ENCODE results near the gene SMYD3. TPM values are rescaled to one million over a fixed set of nuclear protein-coding genes. Genes with fewer than 3 reads are reported as not detected.

Gene SMYD3
- total and polyA plus RNA-seq, 9 of the 15 experiments (the other 6 are each of a cell fraction or from before 2014, with no cell fraction given): 128 to 440 (median 197) TPM

- intact Hi-C loops (cut with micrococcal nuclease) (no loop called here), in situ Hi-C loops (cut with MboI) (no loop called here)
- WGBS (ENCODE audit: insufficient coverage, low coverage, missing lambda C conversion rate): 93% methylated on average over 8 of the region's 8 CpGs
- BruUV-seq (replicated peaks): no TSS peak
- no peak overlapping the region for H3K4me2 ChIP-seq (ENCODE audit: insufficient read depth, low read length)
- H3K9ac ChIP-seq (ENCODE audit: insufficient read depth in 1 of 2, low read depth in 2 of 2, low read length in 2 of 2): no peak overlapping the region
- 0 out of 3 replicates have a peak, but pooled peaks cover 2% of the 10 kb centered on the region for H3K79me2 ChIP-seq (ENCODE audit: control insufficient read depth, insufficient read depth, low read length)
- no peaks in the 10 kb centered on the region for H4K20me1 ChIP-seq (replicated peaks; ENCODE audit: control insufficient read depth, insufficient read depth, low read length)
- H2AFZ ChIP-seq (ENCODE audit: low read depth, low read length): no peak overlapping the region
- ChIA-PET CTCF (ENCODE audit: low intra/inter-chr PET ratio) (no interaction called here), POLR2A (no interaction called here)
- H3K36me3 ChIP-seq (ENCODE audit: control insufficient read depth, insufficient read depth, low read length): peaks cover 65% of the 10 kb centered on the region
- no peak overlapping the region for H3K27ac ChIP-seq (ENCODE audit: extremely low read depth, low read depth, low read length)
- no peaks in the 10 kb centered on the region for H3K9me3 ChIP-seq (replicated peaks; ENCODE audit: control insufficient read depth, insufficient read depth, low read depth, low read length)
- no peak for DNase-seq (ENCODE audit: extremely low read depth in 1 of 4, low spot score in 3 of 4)
- H3K4me1 ChIP-seq (replicated peaks in 1 of 2; ENCODE audit: control insufficient read depth in 2 of 2, insufficient read depth in 2 of 2, low read length in 2 of 2): no peaks in the 10 kb centered on the region
- no peak for FAIRE-seq
- no peaks in the 10 kb centered on the region for H3K9me1 ChIP-seq (ENCODE audit: control insufficient read depth, insufficient read depth, low read length)
- H3K27me3 ChIP-seq (ENCODE audit: control insufficient read depth in 2 of 2, insufficient read depth in 2 of 2, low read length in 2 of 2): no peaks in the 10 kb centered on the region
- no peak overlapping the region for H3K4me3 ChIP-seq
- no peak for ATAC-seq
- TF ChIP-seq, protein P1, sequence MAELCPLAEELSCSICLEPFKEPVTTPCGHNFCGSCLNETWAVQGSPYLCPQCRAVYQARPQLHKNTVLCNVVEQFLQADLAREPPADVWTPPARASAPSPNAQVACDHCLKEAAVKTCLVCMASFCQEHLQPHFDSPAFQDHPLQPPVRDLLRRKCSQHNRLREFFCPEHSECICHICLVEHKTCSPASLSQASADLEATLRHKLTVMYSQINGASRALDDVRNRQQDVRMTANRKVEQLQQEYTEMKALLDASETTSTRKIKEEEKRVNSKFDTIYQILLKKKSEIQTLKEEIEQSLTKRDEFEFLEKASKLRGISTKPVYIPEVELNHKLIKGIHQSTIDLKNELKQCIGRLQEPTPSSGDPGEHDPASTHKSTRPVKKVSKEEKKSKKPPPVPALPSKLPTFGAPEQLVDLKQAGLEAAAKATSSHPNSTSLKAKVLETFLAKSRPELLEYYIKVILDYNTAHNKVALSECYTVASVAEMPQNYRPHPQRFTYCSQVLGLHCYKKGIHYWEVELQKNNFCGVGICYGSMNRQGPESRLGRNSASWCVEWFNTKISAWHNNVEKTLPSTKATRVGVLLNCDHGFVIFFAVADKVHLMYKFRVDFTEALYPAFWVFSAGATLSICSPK (IDR thresholded peaks at IDR 0.05; ENCODE audit: borderline replicate concordance): no peak
- no peak for TF ChIP-seq NR2F6 (CRISPR knock-in tag; IDR thresholded peaks at IDR 0.05)
- TF ChIP-seq CGGBP1 (CRISPR knock-in tag; IDR thresholded peaks at IDR 0.05): no peak
- TF ChIP-seq SMARCC2 (IDR thresholded peaks at IDR 0.05; ENCODE audit: low read depth): no peak
- TF ChIP-seq RBM22 (IDR thresholded peaks at IDR 0.05; ENCODE audit: low read depth, low read length, poor library complexity, severe bottlenecking): no peak
- TF ChIP-seq SOX6 (IDR thresholded peaks at IDR 0.05): no peak
- TF ChIP-seq SAFB (IDR thresholded peaks at IDR 0.05; ENCODE audit: borderline replicate concordance, low read depth, low read length): no peak
- no peak for TF ChIP-seq FOXK2 (conservative IDR thresholded peaks at IDR 0.05 in 1 of 2, IDR thresholded peaks at IDR 0.05 in 1 of 2; ENCODE audit: low read depth in 2 of 2)
- no peak for TF ChIP-seq HNRNPLL (IDR thresholded peaks at IDR 0.05; ENCODE audit: low read depth, low read length, poor library complexity, severe bottlenecking)
- no peak for TF ChIP-seq TCFL5 (CRISPR knock-in tag; conservative IDR thresholded peaks at IDR 0.05)
- TF ChIP-seq, protein P2, sequence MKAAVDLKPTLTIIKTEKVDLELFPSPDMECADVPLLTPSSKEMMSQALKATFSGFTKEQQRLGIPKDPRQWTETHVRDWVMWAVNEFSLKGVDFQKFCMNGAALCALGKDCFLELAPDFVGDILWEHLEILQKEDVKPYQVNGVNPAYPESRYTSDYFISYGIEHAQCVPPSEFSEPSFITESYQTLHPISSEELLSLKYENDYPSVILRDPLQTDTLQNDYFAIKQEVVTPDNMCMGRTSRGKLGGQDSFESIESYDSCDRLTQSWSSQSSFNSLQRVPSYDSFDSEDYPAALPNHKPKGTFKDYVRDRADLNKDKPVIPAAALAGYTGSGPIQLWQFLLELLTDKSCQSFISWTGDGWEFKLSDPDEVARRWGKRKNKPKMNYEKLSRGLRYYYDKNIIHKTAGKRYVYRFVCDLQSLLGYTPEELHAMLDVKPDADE (conservative IDR thresholded peaks at IDR 0.05; ENCODE audit: control insufficient read depth, low read depth, low read length): no peak
Measured at GRCh38 chr1:245842106-245842505, 665.0 kb downstream of the SMYD3 start.

Data from K562 (cell line).